GM03348 (cell line): ENCODE results near the gene MEDAG.
"Not testable (repeated sequence)": the region's sequence is repeated elsewhere in the genome, so short reads cannot be mapped to it uniquely, and the experiment has no call there.

Experiments used
- DNase-seq: peaks from one replicate; pipeline ENCODE4 v3.0.0; 2012; ENCODE audit warnings: low spot score

MEDAG gene

DNA sequence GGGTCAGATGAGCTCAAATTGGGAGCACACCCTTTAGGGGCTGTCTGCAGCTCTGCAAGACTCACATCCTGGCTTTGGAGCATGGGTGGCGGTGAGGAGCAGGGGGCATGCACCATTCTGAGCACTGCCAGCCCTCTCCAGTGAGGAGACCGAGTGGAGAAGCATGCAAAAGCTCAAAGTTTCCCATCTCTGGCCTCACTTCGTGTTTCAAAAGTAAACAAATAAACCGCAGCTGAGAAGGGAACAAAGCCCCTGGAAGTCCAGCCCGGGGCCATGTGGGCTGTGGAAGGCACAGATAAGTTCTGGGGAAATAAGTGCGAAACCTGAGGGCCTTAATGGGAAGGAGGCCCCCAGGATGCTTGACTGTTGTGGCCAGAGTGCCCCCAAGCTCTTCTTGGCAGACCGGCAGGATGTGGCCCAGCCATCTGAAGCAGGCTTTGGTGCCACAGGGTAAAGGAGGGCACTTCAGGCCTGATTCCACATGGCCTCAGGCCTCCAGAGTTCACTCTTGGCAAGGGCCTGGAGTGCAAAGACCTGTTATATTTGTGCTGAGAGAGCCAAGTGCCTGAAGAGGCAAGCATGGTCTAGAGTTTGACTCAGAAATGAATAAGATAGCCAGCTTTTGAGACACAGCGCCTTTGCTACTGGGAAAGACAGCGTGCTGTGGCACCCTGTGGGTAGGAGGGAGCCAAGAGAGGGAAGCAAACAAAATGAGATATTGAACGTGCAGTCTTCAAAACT lies 1.2 kb downstream of the MEDAG start:
- DNase-seq = peak; percentile 39

DNA sequence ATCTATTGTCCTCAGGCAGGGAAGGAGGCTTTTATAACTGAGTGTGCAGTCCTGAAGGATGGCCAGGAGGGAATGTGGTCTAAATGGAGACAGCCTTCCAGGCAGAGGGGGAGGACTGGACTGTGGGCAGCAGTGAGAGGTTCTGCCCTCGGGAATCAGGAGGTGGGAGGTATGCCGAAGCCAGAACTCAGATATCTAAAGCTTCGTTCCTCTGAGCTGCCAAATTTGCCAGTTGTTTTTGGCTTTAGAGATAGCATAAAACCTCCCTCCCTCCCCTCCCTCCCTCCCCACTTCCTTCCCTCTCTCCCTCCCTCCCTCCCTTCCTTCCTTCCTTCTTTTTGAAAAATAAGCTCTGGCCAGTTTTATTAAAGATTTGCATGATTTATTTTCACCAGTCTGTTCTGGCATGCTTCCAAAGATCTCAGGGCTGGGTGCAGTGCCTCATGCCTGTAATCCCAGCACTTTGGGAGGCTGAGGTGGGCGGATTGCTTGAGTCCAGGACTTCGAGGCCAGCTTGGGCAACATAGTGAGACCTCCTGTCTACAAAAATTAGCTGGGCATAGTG lies 2.4 kb downstream of the MEDAG start:
- peak; percentile 55 for DNase-seq

DNA sequence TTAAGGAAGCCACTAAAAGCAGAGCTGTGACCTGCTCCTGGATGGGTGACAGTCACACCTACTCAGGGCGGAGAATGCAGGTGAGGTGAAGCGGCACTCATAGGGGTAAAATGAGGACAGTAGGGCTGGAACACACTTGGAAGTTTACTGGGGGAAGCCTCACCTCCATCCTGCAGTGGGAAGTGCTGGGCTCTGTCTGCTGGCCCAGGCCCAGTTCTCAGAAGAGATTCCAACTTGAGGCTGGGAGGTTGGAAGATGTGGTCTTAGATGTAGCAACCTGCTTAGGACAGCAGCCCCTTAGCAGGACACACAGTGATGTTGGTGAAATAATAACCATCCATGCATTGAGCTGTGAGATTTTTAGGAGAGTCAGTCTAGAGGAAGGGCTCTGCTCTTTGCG lies 4.6 kb downstream of the MEDAG start:
- no peak for DNase-seq

DNA sequence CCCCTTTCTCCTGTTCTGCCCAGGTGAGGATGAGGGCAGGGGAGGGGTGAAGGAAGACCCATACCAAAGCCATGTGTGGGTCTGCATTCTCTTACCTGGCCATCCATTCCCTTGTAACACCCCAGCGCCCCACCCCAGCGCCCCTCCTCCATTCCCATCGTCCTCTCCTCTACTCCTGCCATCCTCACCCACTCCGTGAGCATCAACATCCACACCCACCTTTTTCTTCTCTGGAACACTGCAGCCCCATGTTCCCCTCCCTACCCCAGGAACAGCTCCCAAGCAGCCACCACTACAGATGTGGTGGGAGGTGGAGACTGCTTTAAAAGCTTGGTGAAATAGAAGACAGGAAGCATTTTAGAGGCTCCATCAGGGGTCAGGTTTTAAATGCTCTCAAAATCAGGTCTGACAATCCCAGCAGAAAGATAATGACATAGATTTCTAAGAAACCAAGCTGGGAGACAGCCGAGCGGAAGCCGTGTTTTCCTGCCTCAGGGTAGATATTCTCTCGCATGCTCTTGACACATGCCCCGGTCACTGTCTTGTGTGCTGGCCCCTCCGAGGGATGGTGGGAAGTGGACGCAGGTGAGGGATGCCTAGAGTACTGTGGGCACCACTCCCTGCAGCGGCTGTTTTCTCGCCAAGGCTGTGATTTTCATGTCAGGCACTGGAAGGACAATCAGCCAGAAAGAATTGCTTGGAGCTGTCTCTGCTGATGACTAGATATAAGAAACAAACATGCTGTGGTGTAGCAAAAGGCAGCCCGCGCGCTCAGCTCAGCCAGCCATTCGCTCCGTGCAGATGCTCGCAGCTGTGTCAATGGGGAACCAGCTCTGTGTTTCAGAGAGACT lies 9.8 kb downstream of the MEDAG start:
- DNase-seq = no peak

DNA sequence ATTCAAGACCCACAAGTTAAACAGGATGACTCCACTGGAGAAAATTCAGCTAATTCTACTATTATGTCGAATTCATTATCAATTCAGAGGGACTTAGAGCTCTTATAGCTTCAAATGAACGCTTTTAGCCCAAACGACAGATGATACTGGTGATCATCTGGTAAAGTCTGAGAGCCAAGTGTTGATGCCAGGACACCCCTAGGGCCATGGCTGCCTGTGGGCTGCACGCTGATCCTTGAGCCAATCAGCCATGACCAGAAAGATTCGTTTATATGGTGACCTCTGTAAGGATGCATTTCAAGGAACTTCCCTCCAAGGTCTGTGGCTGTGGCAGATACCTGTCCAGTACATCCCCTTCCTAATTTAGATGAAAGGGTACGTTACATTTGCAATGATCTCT lies 10.9 kb downstream of the MEDAG start:
- DNase-seq = no peak

DNA sequence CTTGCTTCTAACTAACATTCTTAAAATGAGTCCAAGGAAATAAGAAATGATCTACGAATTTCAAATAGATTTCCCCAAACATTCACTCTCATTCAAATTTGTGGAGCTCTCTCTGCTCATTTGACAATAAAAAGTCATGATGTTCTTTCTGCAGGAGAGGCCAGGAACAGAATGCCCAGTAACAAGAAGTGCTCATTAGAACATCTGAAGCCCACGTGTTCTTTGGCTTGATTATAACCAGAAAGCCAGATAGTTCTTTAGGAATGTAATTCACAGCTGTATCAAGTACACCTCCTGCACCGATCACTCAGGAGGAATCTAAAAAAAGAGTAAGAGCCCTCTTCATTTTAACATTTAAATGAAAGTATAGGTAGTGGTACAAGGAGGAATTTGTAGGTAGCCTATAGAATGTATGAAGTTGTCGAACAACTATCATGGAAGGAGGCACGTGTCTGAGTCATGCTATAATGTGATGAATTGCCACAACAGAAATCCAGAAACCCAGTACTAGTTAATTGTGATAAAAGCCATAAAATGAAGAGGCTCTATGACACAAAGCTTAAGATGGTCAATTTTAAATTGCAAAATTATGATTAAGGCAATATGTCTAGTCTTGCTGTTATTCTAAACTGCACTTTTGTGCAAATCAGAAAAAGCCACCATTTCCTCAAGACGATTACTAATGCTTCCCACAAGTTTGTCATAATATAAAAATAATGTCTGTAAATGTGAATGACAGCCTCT lies 12.8 kb downstream of the MEDAG start:
- DNase-seq = peak; percentile 48

DNA sequence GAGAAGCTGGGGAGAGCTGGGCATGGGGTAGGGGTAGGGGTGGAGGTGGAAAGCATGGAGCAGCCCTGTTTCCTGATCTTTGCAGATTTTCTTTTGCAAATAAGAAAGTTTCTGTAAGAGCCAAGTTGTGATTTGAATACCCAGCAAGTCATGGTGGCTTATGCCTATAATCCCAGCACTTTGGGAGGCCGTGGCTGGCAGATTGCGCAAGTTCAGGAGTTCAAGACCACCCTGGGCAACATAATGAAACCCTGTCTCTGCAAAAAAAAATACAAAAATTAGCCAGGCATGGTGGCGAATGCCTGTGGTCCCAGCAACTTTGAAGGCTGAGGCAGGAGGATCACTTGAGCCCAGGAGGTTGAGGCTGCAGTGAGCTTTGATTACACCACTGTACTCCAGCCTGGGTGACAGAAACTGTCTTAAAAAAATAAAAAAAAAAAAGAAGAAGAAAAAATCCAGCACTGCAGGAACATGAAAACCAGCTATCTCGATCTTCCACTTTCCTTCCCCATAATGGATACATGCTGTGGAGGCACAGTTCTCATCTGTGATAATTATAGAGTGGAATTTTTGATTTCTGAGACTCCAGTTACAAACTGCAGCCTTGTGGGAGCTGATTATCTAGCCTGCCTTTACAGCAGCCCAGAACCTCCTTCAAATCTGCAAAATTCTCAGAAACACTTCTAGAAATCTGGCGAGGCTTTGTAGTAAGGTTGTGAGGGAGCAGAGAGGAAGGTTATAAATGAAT lies 14.3 kb downstream of the MEDAG start:
- no peak for DNase-seq

DNA sequence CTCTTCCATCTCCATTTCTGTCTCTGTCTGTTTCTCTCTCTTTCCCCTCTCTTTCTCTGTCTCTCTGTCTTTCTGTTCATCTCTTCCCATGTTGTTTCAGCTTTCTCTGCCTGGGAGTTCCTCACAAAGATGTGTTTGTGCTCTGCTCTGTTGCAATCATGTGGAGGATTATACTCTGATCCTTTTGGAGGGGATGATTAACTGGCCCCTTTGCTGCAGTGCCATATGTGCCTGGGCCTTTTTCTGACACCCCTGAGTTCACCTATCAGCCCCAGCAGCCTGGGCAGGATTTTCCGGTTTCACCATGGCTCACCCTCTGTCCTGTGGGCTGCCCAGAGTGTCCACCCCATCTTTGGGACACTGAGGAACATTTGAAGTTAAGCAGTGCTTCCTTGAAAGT lies 17.3 kb downstream of the MEDAG start:
- no peak for DNase-seq

DNA sequence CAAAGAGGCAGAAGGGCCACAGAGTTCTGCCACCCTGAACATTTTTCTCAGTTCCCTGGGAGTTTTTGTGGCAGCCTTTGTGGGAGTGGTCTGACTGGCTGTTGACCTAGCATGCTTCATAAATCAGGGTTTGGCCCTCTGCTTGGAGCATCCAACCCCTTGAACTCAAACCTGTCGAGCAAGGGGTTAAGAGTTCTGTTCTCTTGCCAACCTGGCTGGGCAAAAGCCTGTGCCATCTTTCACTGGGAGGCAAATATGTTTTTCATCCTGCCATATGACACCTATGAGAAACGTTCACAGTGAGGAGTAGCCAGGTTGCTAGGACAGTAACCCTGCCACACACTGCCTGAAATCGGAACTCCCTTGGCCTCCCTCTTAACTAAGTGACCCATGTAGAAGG lies 18.6 kb downstream of the MEDAG start:
- DNase-seq = no peak

DNA sequence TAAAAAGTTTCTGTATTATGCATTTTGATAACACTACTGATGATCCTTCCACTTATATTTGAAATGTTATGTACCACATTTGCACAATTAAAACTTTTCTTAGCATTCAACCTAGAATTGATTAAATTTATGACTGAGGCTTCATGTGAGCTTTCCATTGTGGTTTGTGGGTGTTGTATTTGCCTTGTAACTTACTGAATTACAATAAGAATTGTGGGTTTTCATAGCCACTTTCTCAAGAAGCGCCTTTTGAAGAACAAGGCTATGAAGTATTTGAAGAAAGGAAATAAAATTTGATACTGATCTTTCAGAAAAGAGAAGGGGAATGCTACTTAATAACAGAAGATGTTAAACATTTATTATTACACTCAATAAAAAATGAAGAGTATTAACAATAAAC lies 19.4 kb downstream of the MEDAG start:
- no peak for DNase-seq

DNA sequence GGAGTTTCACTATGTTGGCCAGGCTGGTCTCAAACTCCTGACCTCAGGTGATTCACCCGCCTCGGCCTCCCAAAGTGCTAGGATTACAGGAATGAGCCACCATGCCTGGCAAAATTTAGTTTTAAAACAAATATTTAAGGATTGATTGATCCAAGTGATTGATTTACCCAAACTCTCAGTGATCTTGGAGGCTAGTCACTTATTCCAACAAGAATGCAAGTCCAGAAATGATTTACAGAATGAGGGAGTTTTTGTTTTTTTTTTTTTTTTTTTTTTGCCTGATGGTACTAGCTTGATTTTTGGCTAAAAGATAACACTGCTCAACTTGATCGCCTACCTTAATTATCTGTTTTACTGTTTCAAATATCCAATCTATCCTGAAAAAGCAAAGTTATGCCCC lies 20.7 kb downstream of the MEDAG start:
- DNase-seq = no peak

DNA sequence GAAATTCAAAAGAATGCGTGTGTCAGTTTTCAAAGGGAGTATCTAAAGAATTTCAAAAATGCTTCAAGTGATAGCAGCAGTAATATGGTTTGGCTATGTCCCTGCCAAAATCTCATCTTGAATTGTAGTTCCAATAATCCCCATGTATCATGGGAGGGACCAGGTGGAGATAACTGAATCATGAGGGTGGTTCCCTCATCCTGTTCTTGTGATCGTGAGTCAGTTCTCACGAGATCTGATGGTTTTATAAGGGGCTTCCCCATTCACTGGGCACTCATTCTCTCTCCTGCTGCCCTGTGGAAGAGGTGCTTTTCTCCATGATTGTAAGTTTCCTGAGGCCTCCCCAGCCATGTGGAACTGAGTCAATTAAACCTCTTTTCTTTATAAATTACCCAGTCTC lies 21.1 kb downstream of the MEDAG start:
- not testable (repeated sequence) for DNase-seq

DNA sequence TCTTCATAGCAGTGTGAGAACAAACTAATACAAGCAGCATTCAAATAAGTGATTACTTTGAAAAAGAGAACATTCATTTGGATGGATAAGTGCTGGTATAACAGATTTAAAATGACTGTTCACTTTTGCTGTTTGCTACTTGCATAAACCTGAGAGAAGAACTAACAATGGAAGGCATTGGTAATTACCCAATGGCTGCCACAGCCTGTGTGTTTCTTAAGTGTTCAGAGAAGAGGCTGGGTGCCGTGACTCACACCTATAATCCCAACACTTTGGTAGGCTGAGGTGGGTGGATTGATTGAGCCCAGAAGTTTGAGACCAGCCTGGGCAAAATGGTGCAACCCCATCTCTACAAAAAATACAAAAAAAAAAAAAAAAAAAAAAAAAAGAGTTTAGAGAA lies 21.5 kb downstream of the MEDAG start:
- no peak for DNase-seq

DNA sequence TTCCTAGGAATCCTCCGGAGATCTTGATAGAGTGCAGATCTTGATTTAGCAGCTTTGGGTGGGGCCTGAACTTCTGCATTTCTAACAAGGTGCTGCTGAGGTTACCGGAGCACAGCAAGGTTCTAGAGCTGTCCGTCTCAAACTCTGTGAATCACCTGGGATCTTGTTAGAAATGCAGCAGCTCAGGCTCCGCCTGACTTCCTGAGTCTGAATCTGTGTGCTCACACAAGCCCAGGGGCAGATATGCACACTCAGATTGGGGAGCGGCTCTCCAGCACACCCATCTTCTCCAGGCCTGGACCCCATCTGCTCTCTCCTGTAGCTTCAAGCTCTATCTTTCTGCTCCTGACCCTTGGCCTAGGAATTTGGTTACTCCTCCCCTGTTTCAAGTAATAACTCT lies 22.9 kb downstream of the MEDAG start:
- no peak for DNase-seq

DNA sequence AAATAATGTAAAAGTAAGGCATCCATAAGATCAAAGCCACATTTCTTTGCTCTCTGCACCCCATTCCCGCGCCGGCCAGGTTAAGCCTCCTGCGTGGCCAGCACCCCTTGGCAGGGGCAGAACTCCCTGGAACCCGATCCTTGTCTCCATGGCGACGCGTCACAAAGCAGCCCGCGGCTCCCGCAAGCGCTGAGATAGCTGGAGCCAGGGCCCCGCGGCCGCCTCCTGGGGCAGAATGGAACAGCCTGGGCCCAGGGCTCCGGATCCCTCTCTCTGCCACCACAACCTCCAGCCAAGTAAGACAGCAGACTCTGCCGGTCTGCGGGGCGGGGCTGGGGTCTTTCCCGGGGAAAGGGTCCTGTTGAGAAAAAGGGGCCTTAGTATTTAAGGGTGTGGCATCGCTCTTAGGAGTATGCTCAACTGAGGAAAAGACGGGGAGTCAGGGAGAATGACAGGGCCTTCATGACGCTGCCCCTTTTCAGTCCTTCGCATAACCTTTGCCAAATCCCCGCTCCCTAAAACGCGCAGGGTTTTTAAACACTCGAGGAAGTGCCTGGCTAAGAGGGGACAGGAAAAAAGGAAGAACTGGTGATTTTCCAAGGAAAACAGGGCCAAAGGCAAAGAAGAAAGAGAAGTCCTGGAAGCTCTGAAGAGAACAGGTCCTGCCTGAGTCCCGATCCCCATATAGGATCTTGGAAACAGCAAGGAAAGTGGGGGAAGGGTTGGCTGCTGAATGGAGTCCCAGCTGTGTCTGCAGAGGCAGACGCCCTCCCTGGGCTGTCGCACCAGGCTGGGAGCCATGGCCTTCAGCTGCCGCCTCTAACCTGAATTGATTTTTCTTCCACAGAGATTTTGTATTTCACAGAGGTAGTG lies 26.6 kb downstream of the MEDAG start, which contains the start of gene TEX26:
TSS of gene TEX26 (plus strand) at position 176 of the 873 bp plus-strand sequence. CDS start at position 236, 60 bp downstream.
- DNase-seq = no peak

DNA sequence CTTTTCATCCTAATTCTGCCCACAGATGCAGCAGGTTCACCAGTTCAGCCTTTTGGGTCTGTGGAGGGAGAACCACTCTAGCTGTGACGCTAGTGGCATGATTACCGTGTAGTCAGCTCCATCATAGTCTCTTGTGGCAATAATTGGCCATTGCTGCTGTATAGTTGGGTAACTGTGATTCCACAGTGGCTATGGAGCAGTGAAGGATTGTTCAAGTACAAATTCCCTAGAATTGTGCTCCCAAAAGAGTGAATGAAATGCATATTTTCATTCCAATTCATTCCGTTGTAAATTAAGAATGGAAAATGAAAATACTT lies 27.2 kb downstream of the MEDAG start:
- DNase-seq = no peak

DNA sequence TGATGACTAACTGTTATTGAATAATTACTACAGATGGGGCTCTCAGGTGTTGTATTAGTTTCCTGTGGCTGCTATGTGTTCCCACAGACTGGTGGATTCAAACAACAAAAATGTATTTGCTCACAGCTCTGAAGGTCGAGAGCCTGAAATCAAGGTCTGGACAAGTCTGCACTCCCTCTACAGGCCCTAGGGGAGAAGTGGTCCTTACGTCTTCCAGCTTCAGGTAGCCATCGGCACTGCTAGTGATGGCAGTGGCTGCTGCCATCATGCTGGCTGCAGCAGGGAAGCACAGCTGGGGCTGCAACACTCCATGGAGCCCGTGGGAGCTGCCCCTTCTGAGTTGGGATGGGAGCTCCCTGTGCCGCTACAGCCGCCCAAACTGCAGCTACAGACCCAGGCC lies 28.3 kb downstream of the MEDAG start:
- no peak for DNase-seq

DNA sequence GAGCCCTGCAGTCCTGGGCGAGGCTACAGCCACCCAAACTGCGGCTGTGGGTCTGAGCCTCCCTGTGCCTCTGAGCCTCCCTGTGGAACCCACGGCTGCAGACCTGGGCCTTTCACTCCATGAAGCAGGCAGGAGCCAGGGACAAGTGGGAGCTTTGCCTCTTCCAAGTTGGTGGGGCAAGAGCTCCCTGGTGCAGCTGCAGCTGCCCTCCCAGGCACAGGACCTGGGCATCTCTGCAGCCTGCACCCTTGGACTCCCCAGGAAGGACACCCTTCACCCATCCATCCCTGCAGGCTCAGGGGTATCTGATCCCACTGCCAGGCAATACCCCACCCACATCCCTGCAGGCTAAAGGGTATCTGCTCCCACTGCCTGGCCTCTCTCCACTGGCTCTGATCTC lies 28.7 kb downstream of the MEDAG start:
- DNase-seq = no peak

DNA sequence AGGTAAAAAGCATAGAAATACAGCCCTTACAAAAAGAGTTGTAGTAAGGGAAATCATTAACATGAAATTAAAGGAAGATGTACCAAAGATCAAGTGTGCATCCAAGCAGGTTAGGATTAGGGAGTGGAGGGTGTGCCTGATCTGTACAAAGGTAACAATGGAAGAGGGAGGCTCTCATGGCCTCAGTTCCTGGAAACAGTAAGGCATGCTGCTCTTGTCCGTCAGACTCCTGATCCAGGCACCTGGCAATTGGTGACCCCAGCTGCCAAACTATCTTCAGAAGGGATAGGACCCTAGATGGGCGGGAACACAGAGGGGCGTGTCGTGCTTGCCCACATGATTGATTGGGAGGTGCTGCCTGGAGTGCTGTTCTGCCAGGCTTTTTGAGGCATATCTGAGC lies 30.9 kb downstream of the MEDAG start:
- DNase-seq = no peak

DNA sequence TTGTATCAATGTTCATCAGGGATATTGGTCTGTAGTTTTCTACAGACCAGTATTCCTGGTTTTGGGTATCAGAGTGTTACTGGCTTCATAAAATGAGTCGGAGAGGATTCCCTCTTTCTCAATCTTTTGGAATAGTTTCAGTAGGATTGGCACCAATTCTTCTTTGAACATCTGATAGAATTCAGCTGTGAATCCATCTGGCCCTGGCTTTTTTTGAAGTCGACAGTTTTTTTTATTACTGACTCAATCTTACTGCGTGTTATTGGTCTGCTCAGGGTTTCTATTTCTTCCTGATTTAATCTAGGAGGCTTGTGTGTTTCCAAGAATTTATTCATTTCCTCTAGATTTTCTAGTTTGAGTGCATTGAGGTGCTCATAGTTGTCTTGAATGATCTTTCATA lies 37.8 kb downstream of the MEDAG start:
- DNase-seq = no peak
